OCI-LY1 (cell line): ENCODE data around the gene GOLT1B.

Experiments
- H2AFZ ChIP-seq: fragments of 200-600 bp; sonication (generic), shearing (Covaris generic); 2 replicates; pipeline ENCODE4 v1.6.0; 2014; ENCODE audit warnings: antibody characterized with exemption, mild to moderate bottlenecking, low read length
- H3F3A ChIP-seq: fragments of 200-600 bp; sonication (generic), shearing (Covaris generic); 2 replicates; pipeline ENCODE4 v1.6.0; 2014; ENCODE audit warnings: mild to moderate bottlenecking, antibody characterized with exemption, low read length, moderate library complexity; ENCODE audit not compliant: insufficient read depth
- H3K27ac ChIP-seq: fragments of 200-600 bp; sonication (generic); 2 replicates; pipeline ENCODE4 v1.5.1; 2014; ENCODE audit warnings: low read length, mixed run types, mild to moderate bottlenecking, low read depth; ENCODE audit not compliant: poor library complexity, severe bottlenecking
- H3K27me3 ChIP-seq: fragments of 200-600 bp; sonication (generic); 2 replicates; pipeline ENCODE4 v1.6.0; 2014; ENCODE audit warnings: antibody characterized with exemption, mild to moderate bottlenecking, low read length, moderate library complexity; ENCODE audit not compliant: insufficient read depth
- H3K36me3 ChIP-seq: fragments of 200-600 bp; sonication (generic); 2 replicates; pipeline ENCODE4 v1.6.1; 2014; ENCODE audit warnings: mild to moderate bottlenecking, antibody characterized with exemption, low read length, moderate library complexity, mixed read lengths; ENCODE audit not compliant: insufficient read depth
- H3K4me1 ChIP-seq: fragments of 200-600 bp; sonication (generic); 2 replicates; pipeline ENCODE4 v1.5.1; 2014; ENCODE audit warnings: mild to moderate bottlenecking, low read length, moderate library complexity; ENCODE audit not compliant: insufficient read depth, severe bottlenecking
- H3K4me2 ChIP-seq: fragments of 200-600 bp; sonication (generic), shearing (Covaris generic); 2 replicates; pipeline ENCODE4 v1.6.1; 2014; ENCODE audit warnings: low read length
- H3K4me3 ChIP-seq: fragments of 200-600 bp; sonication (generic); 2 replicates; pipeline ENCODE4 v1.5.1; 2014; ENCODE audit warnings: low read length, low read depth, mild to moderate bottlenecking, mixed read lengths; ENCODE audit not compliant: poor library complexity, severe bottlenecking
- H3K79me2 ChIP-seq: fragments of 200-600 bp; shearing (Covaris generic); 2 replicates; pipeline ENCODE4 v1.6.1; 2016; ENCODE audit warnings: mixed run types, low read length, mixed read lengths; ENCODE audit not compliant: insufficient read depth
- H3K9ac ChIP-seq: fragments of 200-600 bp; sonication (generic), shearing (Covaris generic); 2 replicates; pipeline ENCODE4 v1.6.1; 2014; ENCODE audit warnings: mild to moderate bottlenecking, low read length, mixed read lengths
- H3K9me2 ChIP-seq: fragments of 200-600 bp; sonication (generic), shearing (Covaris generic); 2 replicates; pipeline ENCODE4 v1.6.1; 2014; ENCODE audit warnings: low read depth, mild to moderate bottlenecking, low read length, mixed read lengths
- H3K9me3 ChIP-seq: fragments of 200-600 bp; shearing (Covaris generic); 2 replicates; pipeline ENCODE4 v1.6.1; 2014; ENCODE audit warnings: low read length, mixed read lengths
- H4K20me1 ChIP-seq: fragments of 200-600 bp; sonication (generic), shearing (Covaris generic); 2 replicates; pipeline ENCODE4 v1.6.0; 2016; ENCODE audit warnings: mild to moderate bottlenecking, low read length; ENCODE audit not compliant: insufficient read depth
- CTCF ChIP-seq: fragments of 200-600 bp; sonication (generic), shearing (Covaris generic); IDR thresholded peaks from 2 replicates; pipeline ENCODE4 v1.5.1; 2017; ENCODE audit warnings: mild to moderate bottlenecking, antibody characterized with exemption, low read length, moderate library complexity, mixed read lengths
- EZH2 ChIP-seq: fragments of 200-600 bp; sonication (generic), shearing (Covaris generic); IDR thresholded peaks from 2 replicates; pipeline ENCODE4 v1.8.0; 2017; ENCODE audit warnings: borderline replicate concordance, mixed run types, mild to moderate bottlenecking, antibody characterized with exemption, low read length, moderate library complexity, mixed read lengths

Gene GOLT1B

DNA sequence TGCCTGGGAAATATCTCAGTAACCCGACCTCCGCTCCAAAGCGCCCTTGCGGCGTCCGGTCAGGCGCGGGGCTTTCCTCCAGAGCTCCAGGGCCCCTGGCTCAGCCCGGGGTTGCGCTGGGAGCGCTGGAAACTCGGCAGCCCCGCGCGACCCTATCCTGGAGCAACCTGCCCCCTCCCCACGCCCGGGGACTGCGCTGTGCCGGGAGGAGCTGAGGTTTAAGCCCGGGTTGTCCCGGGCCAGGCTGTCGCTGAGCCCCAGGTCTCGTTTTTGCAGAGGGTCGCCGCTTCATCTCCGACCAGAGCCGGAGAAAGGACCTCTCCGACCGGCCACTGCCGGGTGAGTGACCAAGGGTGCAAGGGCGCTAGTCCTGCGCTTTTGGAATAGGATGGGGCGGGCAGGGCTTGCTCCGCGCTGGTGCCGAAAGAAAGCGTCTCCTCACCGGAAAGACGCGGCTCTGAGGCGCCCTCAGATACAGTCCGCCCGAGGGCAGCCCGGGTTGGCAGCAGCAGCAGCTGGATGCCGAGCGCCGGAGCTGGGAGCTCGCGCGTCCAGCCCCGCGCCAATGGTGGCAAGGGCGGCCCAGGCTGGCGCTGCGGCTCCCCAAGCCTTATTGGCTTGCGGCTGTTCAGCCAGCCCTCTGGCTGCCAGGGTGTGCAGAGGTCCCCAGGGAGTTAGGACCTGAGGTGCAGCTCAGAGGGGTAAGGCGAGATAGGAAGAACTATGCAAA is 26.0 kb downstream of the GOLT1B start:
- Histone ChIP-seq H3K4me2 (peak overlapping the region; percentile 69), H3K9ac (peak overlapping the region; percentile 53; the same call in 1 of the 2 replicates), H3K9me3 (no peaks in the 10 kb centered on the region), H3K79me2 (no peaks in the 10 kb centered on the region), H4K20me1 (no peaks in the 10 kb centered on the region; the same call in 1 of the 2 replicates), H3K4me3 (peak overlapping the region; percentile 61), H3K4me1 (peaks cover 17% of the 10 kb centered on the region), H3K27ac (no peak overlapping the region), H3K27me3 (no peaks in the 10 kb centered on the region), H2AFZ (no peak overlapping the region), H3K36me3 (no peaks in the 10 kb centered on the region), H3K9me2 (no peaks in the 10 kb centered on the region), H3F3A (no peaks in the 10 kb centered on the region)
- no peak for TF ChIP-seq EZH2
- TF ChIP-seq CTCF, result no peak

GRCh38 chr12:21528953-21529352 is 27.4 kb downstream of the GOLT1B start:
- Histone ChIP-seq H3K9me2 (no peaks in the 10 kb centered on the region), H3K27ac (no peak overlapping the region), H3K9ac (no peak overlapping the region), H4K20me1 (no peaks in the 10 kb centered on the region; the same call in 1 of the 2 replicates), H3K27me3 (no peaks in the 10 kb centered on the region), H3F3A (no peaks in the 10 kb centered on the region), H3K9me3 (no peaks in the 10 kb centered on the region), H3K36me3 (no peaks in the 10 kb centered on the region), H3K4me1 (peaks cover 17% of the 10 kb centered on the region), H3K4me2 (no peak overlapping the region), H2AFZ (no peak overlapping the region), H3K79me2 (no peaks in the 10 kb centered on the region), H3K4me3 (no peak overlapping the region)
- TF ChIP-seq CTCF (no peak), EZH2 (no peak)

DNA sequence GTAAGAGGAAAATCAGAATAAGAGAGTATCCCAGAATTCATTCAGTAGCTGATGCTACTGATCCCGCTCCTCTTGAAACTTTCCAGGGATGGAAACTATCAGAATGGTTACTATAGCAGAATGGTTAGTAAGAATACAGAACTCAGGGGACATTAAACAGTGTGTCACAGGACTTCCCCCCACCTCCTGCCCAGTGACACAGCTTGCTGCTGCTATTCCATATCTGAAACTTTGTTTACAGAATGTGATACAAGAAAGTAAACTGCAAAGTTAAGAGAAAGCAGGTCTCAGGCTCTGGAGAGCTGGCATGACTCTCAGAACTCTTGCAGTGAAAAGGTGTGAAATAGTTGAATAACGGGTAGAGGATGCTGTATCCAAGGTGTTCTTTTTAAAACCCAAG is 27.9 kb downstream of the GOLT1B start:
- Histone ChIP-seq H3F3A (no peaks in the 10 kb centered on the region), H2AFZ (no peak overlapping the region), H3K4me1 (peaks cover 17% of the 10 kb centered on the region), H3K9me3 (no peaks in the 10 kb centered on the region), H3K4me2 (no peak overlapping the region), H3K9ac (no peak overlapping the region), H3K9me2 (no peaks in the 10 kb centered on the region), H3K27ac (no peak overlapping the region), H3K79me2 (no peaks in the 10 kb centered on the region), H3K4me3 (no peak overlapping the region), H3K36me3 (no peaks in the 10 kb centered on the region), H3K27me3 (no peaks in the 10 kb centered on the region), H4K20me1 (no peaks in the 10 kb centered on the region; the same call in 1 of the 2 replicates)
- TF ChIP-seq CTCF (no peak), EZH2 (no peak)
